Activated naive CD4-positive, alpha-beta T cell treated with anti-CD3 and anti-CD28 coated beads for 36 hours (primary cell): ENCODE measurements around the gene PRICKLE4. TPM values are rescaled to one million over a fixed set of nuclear protein-coding genes. Genes with fewer than 3 reads are reported as not detected.

Source experiments
- CTCF ChIA-PET: fragments of 350-600 bp; sonication (Branson Sonifier 250); formaldehyde crosslinking; loops from one replicate; lab custom pipeline; 2021; ENCODE audit warnings: antibody characterized with exemption; lab: Charles Lee
- DNase-seq: peaks from one replicate; pipeline ENCODE4 v3.0.0-alpha.2; 2020
- H3K27ac Mint-ChIP-seq: one replicate; pipeline ENCODE4 v1.8.0; 2021; ENCODE audit warnings: mild to moderate bottlenecking, mixed read lengths
- H3K27me3 Mint-ChIP-seq: one replicate; pipeline ENCODE4 v1.8.0; 2021; ENCODE audit warnings: low read depth, mixed read lengths
- H3K36me3 Mint-ChIP-seq: one replicate; pipeline ENCODE4 v1.8.0; 2021; ENCODE audit warnings: low read depth, mixed read lengths
- H3K4me1 Mint-ChIP-seq: one replicate; pipeline ENCODE4 v1.8.0; 2021; ENCODE audit warnings: low read depth, mixed read lengths
- H3K4me3 Mint-ChIP-seq: one replicate; pipeline ENCODE4 v1.8.0; 2021; ENCODE audit warnings: mild to moderate bottlenecking, moderate library complexity, mixed read lengths
- H3K9me3 Mint-ChIP-seq: one replicate; pipeline ENCODE4 v1.8.0; 2021; ENCODE audit warnings: mixed read lengths
- intact Hi-C: fragments of 100-400 bp; cut with micrococcal nuclease; formaldehyde crosslinking; loops from one replicate; pipeline ENCODE4 v1.15.1; 2023
- total RNA-seq, 2 experiments: library from RNA; stranded (reverse); gene quantifications; one replicate each; pipeline ENCODE4 v1.2.3, GENCODE V29; 2021

PRICKLE4 gene
- total RNA-seq, 2 experiments from 2014 or later = 0.52 TPM; not detected in 1

DNA sequence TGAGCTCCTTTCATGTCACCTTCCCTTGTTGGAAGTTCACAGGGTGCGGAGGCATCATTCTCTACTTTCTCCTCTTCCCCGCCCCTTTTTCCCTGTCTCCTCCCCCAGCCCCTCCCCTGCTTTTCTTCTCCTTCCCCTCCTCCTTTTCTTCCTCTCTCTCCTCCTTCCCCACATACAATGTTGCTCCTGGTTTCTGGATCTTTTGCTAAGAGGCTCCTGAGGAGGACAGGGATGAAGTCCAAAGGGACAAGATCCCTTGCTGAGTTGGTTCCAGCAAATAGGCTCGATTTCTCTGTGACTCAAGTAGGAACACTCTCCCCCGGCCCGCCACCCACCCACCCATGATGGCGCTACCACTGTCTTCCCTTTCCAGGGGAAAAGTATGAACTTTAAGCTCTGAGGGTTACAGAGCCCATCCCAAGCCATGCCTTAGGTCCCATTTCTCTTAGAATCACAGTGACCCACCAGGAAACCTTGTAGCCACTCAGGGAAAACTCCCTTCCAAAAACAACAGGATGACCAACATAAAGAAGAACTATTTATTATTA is 44.3 kb upstream of the PRICKLE4 start:
- Mint-ChIP-seq H3K27me3 (no peaks in the 10 kb centered on the region), H3K9me3 (no peaks in the 10 kb centered on the region), H3K4me1 (peaks cover 19% of the 10 kb centered on the region), H3K36me3 (no peaks in the 10 kb centered on the region), H3K4me3 (no peak overlapping the region), H3K27ac (no peak overlapping the region)
- CTCF ChIA-PET = interaction anchor here (1.1 to 2.2 kb wide), 3 partner anchors 14 to 53 kb away, joined by 3 to 7 read pairs (median 5); partner anchors contain the start of gene TOMM6
- DNase-seq = no peak
- intact Hi-C loops = loop anchor here (5.0 kb wide), 1 partner anchor 826 kb away; the partner anchor contains the start of gene UBR2

DNA sequence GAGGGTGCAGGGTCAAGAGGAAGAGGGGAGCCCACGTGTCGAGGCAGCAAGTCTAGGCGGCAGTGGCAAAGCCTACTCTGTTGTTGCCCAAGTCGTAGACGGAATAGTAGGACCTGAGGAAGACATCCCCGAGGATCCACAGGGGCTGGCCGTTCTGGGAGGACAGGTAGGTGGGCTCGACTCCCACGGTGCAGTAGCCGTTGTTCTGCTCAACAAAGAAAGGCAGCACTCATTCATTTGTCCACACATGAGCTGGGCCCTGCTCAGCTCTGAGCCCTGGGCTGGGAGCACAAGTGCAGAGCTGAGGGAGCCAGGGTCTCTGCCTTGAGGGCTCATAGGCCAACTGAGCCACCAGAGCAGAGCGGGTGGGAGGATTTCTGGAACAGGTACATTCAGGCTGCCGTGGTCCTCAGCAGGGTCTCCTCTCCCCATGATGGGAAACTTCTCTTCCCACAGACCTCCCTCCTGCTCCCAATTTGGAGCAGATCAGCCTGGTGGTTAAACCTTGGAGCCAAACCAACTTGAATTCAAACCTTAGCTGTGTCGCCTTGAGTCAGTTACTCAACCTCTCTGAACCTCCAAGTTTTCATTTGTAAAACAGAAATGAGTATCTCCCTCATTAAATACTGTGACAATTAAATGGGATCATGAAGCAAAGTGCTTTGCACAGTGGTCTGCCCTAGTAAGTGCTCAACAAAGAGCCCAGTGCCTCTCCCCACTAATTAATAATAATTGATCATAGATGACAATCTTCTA is 43.6 kb upstream of the PRICKLE4 start:
- intact Hi-C loops = loop anchor here (5.0 kb wide), 1 partner anchor 825 kb away; the partner anchor contains the start of gene UBR2
- peaks cover 16% of the 10 kb centered on the region for H3K4me1 Mint-ChIP-seq
- CTCF ChIA-PET = interaction anchor here (1.1 kb wide), 2 partner anchors 40 to 54 kb away, joined by 3 read pairs; no protein-coding TSS in a partner anchor

DNA sequence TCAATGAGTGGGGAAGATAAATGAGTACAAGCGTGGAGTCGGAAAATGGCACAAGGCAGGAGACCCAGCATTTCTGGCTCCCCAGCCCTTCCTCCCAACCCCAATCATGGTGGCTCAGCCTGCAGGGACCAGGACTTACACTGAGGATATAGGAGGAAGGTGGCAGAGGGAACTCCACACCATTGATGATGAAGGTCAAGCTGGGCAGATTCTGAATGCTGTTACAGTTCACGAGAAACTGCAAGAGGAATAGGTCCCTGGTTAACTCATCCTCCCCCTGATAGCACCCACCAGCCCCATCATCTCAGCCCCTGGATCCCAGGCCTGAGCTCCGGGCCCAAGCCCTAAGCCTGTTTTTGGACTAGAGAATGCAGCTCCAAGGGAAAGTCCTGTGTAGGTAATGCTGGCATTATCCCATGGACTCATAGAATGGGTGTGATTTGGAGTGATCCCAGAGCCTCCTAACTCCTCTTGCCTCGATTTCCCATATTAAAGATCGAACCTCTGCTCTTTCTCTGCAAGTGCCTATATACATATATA is 42.9 kb upstream of the PRICKLE4 start:
- intact Hi-C loops = loop anchor here (5.0 kb wide), 1 partner anchor 825 kb away; the partner anchor contains the start of gene UBR2
- no peaks in the 10 kb centered on the region for H3K36me3 Mint-ChIP-seq
- no peak overlapping the region for H3K27ac Mint-ChIP-seq
- H3K9me3 Mint-ChIP-seq = no peaks in the 10 kb centered on the region
- no peak overlapping the region for H3K4me3 Mint-ChIP-seq
- H3K4me1 Mint-ChIP-seq = peaks cover 12% of the 10 kb centered on the region
- H3K27me3 Mint-ChIP-seq = no peaks in the 10 kb centered on the region
- CTCF ChIA-PET = interaction anchor here (1.1 kb wide), 1 partner anchor 39 kb away, joined by 3 read pairs; no protein-coding TSS in a partner anchor
- no peak for DNase-seq

More for the DNA sequence above, 43.6 kb upstream of the PRICKLE4 start:
- no peaks in the 10 kb centered on the region for H3K36me3 Mint-ChIP-seq
- H3K27ac Mint-ChIP-seq = no peak overlapping the region
- H3K9me3 Mint-ChIP-seq = no peaks in the 10 kb centered on the region
- H3K27me3 Mint-ChIP-seq = no peaks in the 10 kb centered on the region
- H3K4me3 Mint-ChIP-seq = no peak overlapping the region
- no peak for DNase-seq

DNA sequence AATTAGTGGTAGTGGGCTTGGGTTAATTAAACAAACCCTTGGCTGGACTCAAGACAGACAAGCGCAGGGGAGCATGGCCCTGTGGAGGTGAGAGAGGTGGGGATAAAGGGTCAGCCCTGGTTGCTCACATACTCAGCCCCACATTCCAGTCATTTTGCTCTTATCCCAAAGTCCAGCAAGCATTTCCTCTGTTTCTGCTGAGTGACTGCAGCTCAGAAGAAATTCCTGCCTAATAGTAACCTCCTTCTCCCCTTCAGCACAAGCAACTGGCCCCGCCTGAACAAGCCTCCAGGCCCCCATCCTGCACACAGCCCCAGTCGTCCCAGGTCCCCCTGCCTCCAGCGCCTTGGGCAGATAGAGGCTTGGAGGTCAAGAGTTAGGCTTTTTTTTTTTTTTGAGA is 41.5 kb upstream of the PRICKLE4 start:
- H3K9me3 Mint-ChIP-seq = no peaks in the 10 kb centered on the region
- no peaks in the 10 kb centered on the region for H3K4me1 Mint-ChIP-seq
- H3K4me3 Mint-ChIP-seq = no peak overlapping the region
- no peaks in the 10 kb centered on the region for H3K27me3 Mint-ChIP-seq
- no peak for DNase-seq
- intact Hi-C loops = loop anchor here (5.0 kb wide), 1 partner anchor 823 kb away; the partner anchor contains the start of gene UBR2
- H3K27ac Mint-ChIP-seq = no peak overlapping the region
- no peaks in the 10 kb centered on the region for H3K36me3 Mint-ChIP-seq
- CTCF ChIA-PET = no interaction called here

DNA sequence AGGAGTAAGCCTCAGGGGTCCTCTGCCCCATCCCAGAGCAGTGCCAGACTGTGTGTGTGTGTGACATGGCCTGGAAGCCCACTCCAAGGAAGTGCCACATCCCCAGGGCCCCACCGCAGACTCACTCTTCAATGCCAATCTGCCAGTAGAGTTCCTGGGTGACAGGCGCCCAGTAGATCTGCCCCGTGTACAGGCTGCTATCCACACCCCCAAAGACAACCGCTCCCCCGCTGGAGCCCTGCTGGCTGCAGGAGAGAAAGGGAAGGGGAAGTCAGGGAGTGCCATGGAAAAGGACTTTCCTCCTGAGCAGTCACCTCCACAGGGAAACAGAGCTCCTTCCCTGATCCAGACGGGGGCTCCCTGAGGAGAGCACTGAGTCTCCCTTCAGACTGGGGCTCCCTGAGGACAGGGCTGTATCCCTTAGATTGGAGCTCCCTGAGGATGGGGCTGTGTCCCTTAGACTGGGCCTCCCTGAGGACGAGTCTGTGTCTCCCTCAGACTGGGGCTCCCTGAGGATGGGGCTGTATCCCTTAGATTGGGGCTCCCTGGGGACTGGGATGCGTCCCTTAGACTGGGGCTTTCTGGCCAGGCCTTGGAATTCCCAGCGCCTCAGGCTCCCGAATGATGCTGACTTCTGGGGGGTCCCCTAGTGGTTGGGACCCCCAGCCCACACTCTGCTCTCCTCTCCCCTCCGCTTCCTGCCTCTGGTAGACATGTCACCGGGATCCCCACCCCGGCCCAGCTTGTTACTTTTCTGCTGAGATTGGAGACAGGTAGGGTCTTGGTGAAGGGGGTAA is 40.0 kb upstream of the PRICKLE4 start:
- no peaks in the 10 kb centered on the region for H3K9me3 Mint-ChIP-seq
- intact Hi-C loops = no loop called here
- no peaks in the 10 kb centered on the region for H3K4me1 Mint-ChIP-seq
- CTCF ChIA-PET = interaction anchor here (0.5 kb wide), 1 partner anchor 362 kb away, joined by 4 read pairs; no protein-coding TSS in a partner anchor
- H3K36me3 Mint-ChIP-seq = no peaks in the 10 kb centered on the region
- H3K27me3 Mint-ChIP-seq = no peaks in the 10 kb centered on the region
- H3K4me3 Mint-ChIP-seq = no peak overlapping the region
- H3K27ac Mint-ChIP-seq = no peak overlapping the region
- DNase-seq = no peak

DNA sequence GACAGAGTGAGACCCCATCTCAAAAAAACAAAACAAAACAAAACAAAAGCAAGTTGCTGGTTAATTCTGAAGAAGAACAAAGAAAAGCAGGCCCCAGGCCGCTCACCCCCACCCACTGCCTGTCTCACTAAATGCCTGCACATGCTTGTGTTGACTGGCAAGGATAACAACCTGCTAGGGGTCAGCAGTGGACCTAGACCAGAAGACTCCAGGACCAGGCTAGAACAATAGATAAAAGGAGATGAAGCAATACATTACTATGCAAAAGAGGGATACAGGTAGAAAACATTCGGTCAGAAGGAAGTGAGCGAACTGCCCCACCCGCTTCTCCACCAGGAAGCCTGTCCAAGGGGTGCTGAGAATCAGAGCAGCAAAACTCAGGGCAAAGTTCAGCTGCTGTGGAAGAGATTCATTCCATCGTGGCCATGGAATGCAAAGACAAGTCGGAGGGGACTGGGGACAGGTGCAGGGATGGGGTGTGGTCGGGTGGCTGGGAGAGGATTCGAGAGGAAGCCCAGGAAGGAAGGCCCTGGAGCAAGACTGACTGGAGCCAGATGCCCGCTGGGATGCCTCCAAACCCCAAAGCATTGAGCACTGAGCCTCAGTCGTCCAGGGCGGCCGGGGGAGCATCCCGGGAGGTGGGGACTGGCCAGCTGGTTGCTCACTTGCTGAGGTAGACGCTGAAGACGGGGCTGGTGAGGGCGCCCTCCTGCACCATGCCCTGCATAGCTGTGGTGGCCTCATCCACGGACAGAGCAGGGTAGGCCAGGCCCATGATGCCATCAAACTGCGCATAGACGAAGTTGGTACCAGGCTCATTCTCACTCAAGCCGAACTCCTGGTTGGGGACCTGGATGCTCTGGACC is 38.7 kb upstream of the PRICKLE4 start:
- Mint-ChIP-seq H3K4me3 (no peak overlapping the region), H3K36me3 (no peaks in the 10 kb centered on the region), H3K4me1 (no peaks in the 10 kb centered on the region), H3K9me3 (no peaks in the 10 kb centered on the region), H3K27me3 (no peaks in the 10 kb centered on the region), H3K27ac (no peak overlapping the region)
- no peak for DNase-seq
- intact Hi-C loops = no loop called here
- CTCF ChIA-PET = interaction anchor here (1.2 kb wide), 1 partner anchor 59 kb away, joined by 3 read pairs; no protein-coding TSS in a partner anchor

DNA sequence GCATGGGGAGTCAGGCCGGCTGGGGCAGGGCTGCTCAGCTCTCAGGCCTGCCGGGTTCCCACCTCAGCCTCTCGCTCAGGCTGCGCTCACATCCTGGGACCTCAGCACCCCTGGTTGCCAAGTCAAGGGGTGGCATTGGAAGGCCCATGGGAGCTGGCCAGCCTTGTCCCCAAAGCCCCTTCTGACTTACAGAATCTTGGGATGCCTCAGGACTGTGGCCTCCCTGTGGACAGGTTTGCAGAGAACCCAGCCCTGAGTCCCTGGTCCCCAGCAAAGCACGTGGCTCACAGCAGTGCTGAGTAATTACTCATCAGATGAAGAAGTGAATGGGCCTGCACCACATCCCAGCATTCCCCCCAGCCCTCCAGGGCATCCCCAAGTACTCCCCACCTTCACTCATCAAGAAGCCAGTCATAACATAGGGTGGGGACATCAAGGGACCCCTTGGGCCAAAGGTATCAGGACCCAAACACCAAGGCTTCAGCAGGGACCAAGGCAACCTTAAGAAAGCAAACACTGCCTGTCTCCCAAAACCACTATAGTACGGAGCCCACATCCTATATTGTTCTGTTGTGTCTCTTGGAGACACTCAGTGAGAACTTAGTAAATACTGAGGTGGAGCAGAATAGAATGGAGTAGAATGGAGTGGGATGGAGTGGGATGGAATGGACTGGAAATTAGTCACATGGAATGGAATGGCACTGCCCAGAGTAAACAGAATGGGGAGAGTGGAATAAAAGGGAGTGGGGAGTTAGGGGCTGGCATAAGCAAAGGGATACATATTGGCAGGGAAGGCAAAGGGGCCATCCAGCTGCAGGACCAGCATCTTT is 37.0 kb upstream of the PRICKLE4 start:
- no peaks in the 10 kb centered on the region for H3K4me1 Mint-ChIP-seq
- CTCF ChIA-PET = interaction anchor here (1.2 kb wide), 1 partner anchor 60 kb away, joined by 3 read pairs; no protein-coding TSS in a partner anchor

DNA sequence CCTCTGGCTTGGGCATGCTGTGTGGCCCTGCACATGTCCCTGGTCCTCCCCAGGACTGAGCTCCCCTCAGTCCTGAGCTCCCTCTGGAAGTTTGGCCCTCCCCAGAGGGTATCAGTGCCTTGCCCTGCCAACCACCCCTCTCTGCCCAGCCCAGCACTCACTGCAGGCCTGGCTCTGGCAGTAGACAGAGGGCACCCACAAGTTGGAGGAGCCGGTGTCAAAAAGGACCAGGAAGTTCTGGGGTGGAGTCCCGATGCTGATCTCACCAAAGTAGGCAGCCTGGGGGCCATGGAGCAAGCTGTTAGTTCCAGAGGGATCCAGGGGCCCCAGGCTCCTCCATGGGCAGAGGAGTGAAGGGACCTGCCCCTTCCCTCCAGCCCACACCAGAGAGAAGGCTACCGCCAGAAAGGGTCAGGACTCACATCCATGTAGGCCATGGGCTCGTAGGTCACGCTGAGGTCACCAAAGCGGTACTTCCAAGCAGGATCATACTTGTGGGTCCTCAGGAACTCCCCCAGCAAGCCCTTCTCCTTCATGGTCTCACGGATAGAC is 36.3 kb upstream of the PRICKLE4 start:
- no peaks in the 10 kb centered on the region for H3K36me3 Mint-ChIP-seq
- no peaks in the 10 kb centered on the region for H3K9me3 Mint-ChIP-seq
- H3K27ac Mint-ChIP-seq = no peak overlapping the region
- no peak overlapping the region for H3K4me3 Mint-ChIP-seq
- no peaks in the 10 kb centered on the region for H3K27me3 Mint-ChIP-seq
- CTCF ChIA-PET = no interaction called here
- DNase-seq = no peak
- intact Hi-C loops = no loop called here
- H3K4me1 Mint-ChIP-seq = no peaks in the 10 kb centered on the region

More for the DNA sequence above, 37.0 kb upstream of the PRICKLE4 start:
- H3K27me3 Mint-ChIP-seq = no peaks in the 10 kb centered on the region
- no peaks in the 10 kb centered on the region for H3K36me3 Mint-ChIP-seq
- H3K4me3 Mint-ChIP-seq = no peak overlapping the region
- intact Hi-C loops = no loop called here
- no peak overlapping the region for H3K27ac Mint-ChIP-seq
- no peaks in the 10 kb centered on the region for H3K9me3 Mint-ChIP-seq
- no peak for DNase-seq

DNA sequence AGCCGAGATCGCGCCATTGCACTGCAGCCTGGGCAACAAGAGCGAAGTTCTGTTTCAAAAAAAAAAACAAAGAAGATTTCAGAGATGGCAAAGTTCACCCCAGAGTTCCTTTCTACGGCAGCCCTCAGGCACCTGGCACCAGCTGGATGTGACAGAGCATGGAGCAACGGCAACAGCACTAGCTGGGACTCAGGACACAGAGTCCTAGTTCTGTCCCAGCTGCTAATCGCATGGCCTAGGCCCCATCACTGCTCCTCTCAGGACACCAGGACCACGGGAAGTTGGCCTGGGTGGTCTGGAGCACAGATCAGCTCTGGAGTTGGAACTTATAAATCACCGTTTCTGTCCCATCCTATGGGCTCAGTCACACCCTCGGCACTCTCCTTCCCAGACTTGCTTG is 34.5 kb upstream of the PRICKLE4 start:
- DNase-seq = no peak
- CTCF ChIA-PET = interaction anchor here (0.7 kb wide), 1 partner anchor 10 kb away, joined by 4 read pairs; no protein-coding TSS in a partner anchor
- Mint-ChIP-seq H3K4me3 (no peak overlapping the region), H3K27me3 (no peaks in the 10 kb centered on the region), H3K36me3 (no peaks in the 10 kb centered on the region), H3K9me3 (no peaks in the 10 kb centered on the region), H3K4me1 (no peaks in the 10 kb centered on the region), H3K27ac (no peak overlapping the region)
- intact Hi-C loops = no loop called here

DNA sequence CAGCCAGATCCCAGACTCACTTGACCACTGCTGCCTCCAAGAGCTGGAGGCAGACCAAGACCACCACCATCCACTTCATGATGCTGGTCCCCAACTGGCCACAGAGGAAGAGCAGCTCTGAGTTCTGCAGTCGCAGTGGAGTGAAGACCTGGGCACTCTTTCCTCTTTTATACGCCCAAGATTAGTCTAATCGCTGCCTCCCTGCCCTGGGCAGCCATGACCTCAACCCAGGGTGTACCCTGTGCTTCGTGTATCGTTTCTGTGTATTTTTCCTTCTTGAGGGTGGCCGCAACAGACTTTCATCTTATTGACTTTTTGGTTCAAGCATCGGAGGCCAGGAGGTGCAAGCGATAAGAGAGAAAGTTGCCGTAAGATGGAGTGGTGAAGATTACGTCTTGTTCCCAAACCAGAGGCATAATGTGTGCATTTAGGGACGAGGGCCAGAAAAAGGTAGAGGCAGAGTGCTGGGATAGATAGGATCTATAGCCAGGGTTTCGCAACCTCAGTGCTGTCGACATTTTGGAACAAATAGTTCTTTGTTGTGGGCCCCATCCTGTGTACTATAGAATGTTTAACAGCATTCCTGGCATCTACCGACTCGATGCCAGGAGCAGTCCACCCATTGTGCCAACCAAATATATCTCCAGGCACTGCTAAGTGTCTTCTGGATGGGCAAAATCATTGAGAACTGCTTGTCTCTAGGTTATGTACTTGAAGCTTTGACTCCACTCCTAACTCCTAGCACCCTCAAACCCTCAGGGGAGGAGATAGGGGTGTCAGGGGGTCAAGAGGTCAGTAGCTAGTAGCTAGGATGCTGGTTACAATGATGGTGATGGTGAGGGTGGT is 33.1 kb upstream of the PRICKLE4 start, which contains the start of gene PGC:
Gene PGC (minus strand): TSS at position 142 of the 846 bp plus-strand sequence. CDS start 63 bp downstream, at position 79.
- CTCF ChIA-PET = interaction anchor here (2.2 kb wide), 1 partner anchor 39 kb away, joined by 9 read pairs; the partner anchor contains the start of gene TOMM6
- Mint-ChIP-seq H3K27me3 (no peaks in the 10 kb centered on the region), H3K36me3 (no peaks in the 10 kb centered on the region), H3K4me3 (no peak within 1 kb of the TSS), H3K27ac (no peak within 1 kb of the TSS), H3K4me1 (no peaks in the 10 kb centered on the region), H3K9me3 (no peaks in the 10 kb centered on the region)
- DNase-seq = no peak
- intact Hi-C loops = no loop called here
